GM13977 (cell line): ENCODE measurements around the gene APBA1.
A peak's percentile ranks its signal among the peaks of the same experiment; 100 is the strongest.
"Not testable (repeated sequence)": the region's sequence is repeated elsewhere in the genome, so short reads cannot be mapped to it uniquely, and the experiment has no call there.

Experiments used
- DNase-seq: peaks from one replicate; pipeline ENCODE4 v3.0.0; 2012; ENCODE audit warnings: low spot score
- CTCF ChIP-seq: IDR thresholded peaks from 2 replicates; pipeline ENCODE4 v1.5.1; 2012; ENCODE audit warnings: mild to moderate bottlenecking, control low read depth; ENCODE audit not compliant: insufficient read depth; ENCODE audit errors: extremely low read depth, missing control alignments
- in situ Hi-C: fragments of 300-500 bp; cut with MboI; formaldehyde crosslinking; loops from one replicate; pipeline ENCODE4 v1.12.0; 2022; ENCODE audit warnings: low sequenced_read_pairs, low pct_unique_long_range_greater_than_20kb, mixed read lengths, inconsistent platforms; ENCODE audit not compliant: unreplicated experiment

APBA1 gene

GRCh38 chr9:69421908-69422801 lies 250.0 kb downstream of the APBA1 start:
- TF ChIP-seq CTCF = peak; percentile 67
- DNase-seq = peak; percentile 79
- in situ Hi-C loops = no loop called here

GRCh38 chr9:69420611-69421270 lies 251.4 kb downstream of the APBA1 start:
- no peak for DNase-seq
- no peak for TF ChIP-seq CTCF
- in situ Hi-C loops = no loop called here

- TF ChIP-seq CTCF = peak; percentile 27
- no peak for DNase-seq
- in situ Hi-C loops = no loop called here
These were observed 259.4 kb downstream of the APBA1 start for GRCh38 chr9:69412741-69413150.

GRCh38 chr9:69411931-69412740 lies 260.0 kb downstream of the APBA1 start:
- DNase-seq = no peak
- TF ChIP-seq CTCF = no peak
- in situ Hi-C loops = no loop called here

GRCh38 chr9:69411246-69411645 lies 260.9 kb downstream of the APBA1 start:
- DNase-seq = no peak
- in situ Hi-C loops = no loop called here
- no peak for TF ChIP-seq CTCF

GRCh38 chr9:69409936-69410335 lies 262.2 kb downstream of the APBA1 start:
- in situ Hi-C loops, DNase-seq: not testable (repeated sequence)
